Smooth muscle cell (in vitro differentiated cells): ENCODE measurements around the gene CBX5. TPM values are rescaled to one million over a fixed set of nuclear protein-coding genes. Genes with fewer than 3 reads are reported as not detected.
A peak's percentile ranks its signal among the peaks of the same experiment; 100 is the strongest.
"Not testable (repeated sequence)": the region's sequence is repeated elsewhere in the genome, so short reads cannot be mapped to it uniquely, and the experiment has no call there.

Experiments used
- DNase-seq: peaks from one replicate; lab custom pipeline; 2025; ENCODE audit not compliant: unreplicated experiment; lab: John Stamatoyannopoulos, UW
- H2AFZ ChIP-seq: fragments of 200-600 bp; sonication (generic); 2 replicates; pipeline ENCODE4 v1.6.0; 2016; ENCODE audit warnings: antibody characterized with exemption, low read depth, mild to moderate bottlenecking
- H3F3A ChIP-seq: fragments of 200-600 bp; sonication (generic); 2 replicates; pipeline ENCODE4 v1.6.0; 2017; ENCODE audit warnings: antibody characterized with exemption, low read depth
- H3K27ac ChIP-seq: fragments of 200-600 bp; sonication (generic); 2 replicates; pipeline ENCODE4 v1.5.1; 2016; ENCODE audit warnings: low read depth, mild to moderate bottlenecking
- H3K27me3 ChIP-seq: fragments of 200-600 bp; sonication (generic); 2 replicates; pipeline ENCODE4 v1.6.1; 2016; ENCODE audit warnings: low read depth, mild to moderate bottlenecking
- H3K36me3 ChIP-seq: fragments of 200-600 bp; sonication (generic); 2 replicates; pipeline ENCODE4 v1.5.1; 2016; ENCODE audit warnings: low read depth
- H3K4me1 ChIP-seq: fragments of 200-600 bp; sonication (generic); 2 replicates; pipeline ENCODE4 v1.5.1; 2016; ENCODE audit warnings: low read depth
- H3K4me2 ChIP-seq: fragments of 200-600 bp; sonication (generic); 2 replicates; pipeline ENCODE4 v1.6.0; 2016; ENCODE audit warnings: mild to moderate bottlenecking
- H3K4me3 ChIP-seq: fragments of 200-600 bp; sonication (generic); 2 replicates; pipeline ENCODE4 v1.5.1; 2016; ENCODE audit warnings: mild to moderate bottlenecking
- H3K79me2 ChIP-seq: fragments of 200-600 bp; sonication (generic); 2 replicates; pipeline ENCODE4 v1.6.0; 2016; ENCODE audit warnings: low read depth, mild to moderate bottlenecking
- H3K9ac ChIP-seq: fragments of 200-600 bp; sonication (generic); 2 replicates; pipeline ENCODE4 v1.6.0; 2016; ENCODE audit warnings: low read depth
- H3K9me3 ChIP-seq: fragments of 200-600 bp; sonication (generic); replicated peaks from 2 replicates; pipeline ENCODE4 v1.5.1; 2016; ENCODE audit warnings: low read depth
- H4K20me1 ChIP-seq: fragments of 200-600 bp; sonication (generic); 2 replicates; pipeline ENCODE4 v1.6.0; 2016; ENCODE audit warnings: low read depth
- CTCF ChIP-seq: fragments of 200-600 bp; sonication (generic); IDR thresholded peaks from 2 replicates; pipeline ENCODE4 v1.5.1; 2017; ENCODE audit warnings: borderline replicate concordance, mild to moderate bottlenecking, antibody characterized with exemption; ENCODE audit not compliant: insufficient read depth, poor library complexity, severe bottlenecking
- WGBS: methylation state at CpG from one replicate; pipeline ENCODE4 v1.1.7; 2016; ENCODE audit warnings: low lambda C conversion rate; 5-methylcytosine and 5-hydroxymethylcytosine counted together
- polyA plus RNA-seq: library from polyadenylated mRNA; unstranded; fragments of >200 nt; fragmentation: Nextera tagmentation; extraction: Ambion mirVana; gene quantifications from 2 replicates; pipeline ENCODE4 v1.2.1, GENCODE V29; 2016
- total RNA-seq: library from RNA; depleted of rRNA; stranded (reverse); fragments of >200 nt; gene quantifications from 2 replicates; pipeline ENCODE4 v1.2.3, GENCODE V29; 2014

Gene CBX5
- total and polyA plus RNA-seq, 2 experiments from 2014 or later = 26.1 to 67.4 TPM

DNA sequence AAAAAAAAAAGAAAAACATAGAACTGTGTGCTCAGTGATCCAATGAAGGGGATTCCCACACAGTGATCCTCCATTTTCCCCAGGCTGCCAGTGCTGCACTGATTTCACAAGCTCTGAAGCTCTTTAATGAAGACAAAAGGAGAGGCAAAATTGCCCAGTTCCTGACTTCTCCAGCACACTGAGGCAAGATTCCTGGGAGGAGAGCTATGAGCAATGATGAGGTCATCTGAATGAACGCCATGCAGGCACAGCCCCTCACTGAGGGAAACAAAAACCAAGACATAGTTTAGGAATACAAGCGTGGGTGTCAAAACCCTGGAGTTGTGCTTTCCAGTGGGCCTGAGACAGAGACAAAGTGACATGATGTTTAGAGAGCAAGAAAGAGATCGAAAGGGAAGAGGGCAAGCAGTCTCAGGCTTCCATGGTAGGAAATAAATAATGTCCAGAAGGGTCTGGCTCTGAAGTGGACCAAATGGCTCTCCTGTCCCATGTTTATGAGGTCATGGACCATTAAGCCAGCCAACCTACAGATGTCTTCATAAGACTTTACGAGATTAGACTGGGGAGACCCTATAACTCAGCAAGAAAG is 50.2 kb downstream of the CBX5 start:
- Histone ChIP-seq H3K9me3 (no peaks in the 10 kb centered on the region), H3K4me2 (peak overlapping the region; percentile 70), H3F3A (peaks cover 11% of the 10 kb centered on the region), H3K4me1 (peaks cover 2% of the 10 kb centered on the region), H3K9ac (peak overlapping the region; percentile 75), H2AFZ (peak overlapping the region; percentile 46), H3K27me3 (no peaks in the 10 kb centered on the region), H3K36me3 (no peaks in the 10 kb centered on the region), H3K27ac (peak overlapping the region; percentile 93), H4K20me1 (no peaks in the 10 kb centered on the region), H3K4me3 (no peak overlapping the region), H3K79me2 (no peaks in the 10 kb centered on the region)
- 22% methylated on average over 4 of the region's 4 CpGs for WGBS
- DNase-seq = no peak
- TF ChIP-seq CTCF = no peak

GRCh38 chr12:54228471-54228870 is 51.5 kb downstream of the CBX5 start:
- Histone ChIP-seq H3K4me1 (peaks cover 2% of the 10 kb centered on the region), H4K20me1 (no peaks in the 10 kb centered on the region), H3K27ac (no peak overlapping the region), H3K9ac (no peak overlapping the region), H3K4me3 (no peak overlapping the region), H3K4me2 (no peak overlapping the region), H3K36me3 (no peaks in the 10 kb centered on the region), H3K79me2 (no peaks in the 10 kb centered on the region), H3K27me3 (no peaks in the 10 kb centered on the region), H3K9me3 (no peaks in the 10 kb centered on the region), H2AFZ (no peak overlapping the region), H3F3A (peaks cover 11% of the 10 kb centered on the region)
- no peak for TF ChIP-seq CTCF
- no peak for DNase-seq
- 76% methylated on average over 1 of the region's 1 CpG for WGBS

DNA sequence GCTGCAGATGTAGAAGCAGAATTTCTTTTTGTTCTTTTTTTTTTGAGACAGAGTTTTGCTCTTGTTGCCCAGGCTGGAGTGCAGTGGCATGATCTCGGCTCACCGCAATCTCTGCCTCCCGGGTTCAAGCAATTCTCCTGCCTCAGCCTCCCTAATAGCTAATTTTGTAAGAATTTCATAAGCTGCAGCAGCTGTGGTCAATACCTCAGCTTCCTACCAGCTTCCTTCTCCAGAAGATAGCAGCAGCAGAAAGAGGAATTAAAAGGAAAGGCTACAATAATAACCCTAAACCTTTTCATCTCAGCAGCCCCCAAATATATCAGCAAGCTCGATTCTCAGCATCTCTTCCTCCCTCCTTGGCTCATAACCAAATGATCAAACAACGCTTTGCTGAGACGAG is 52.0 kb downstream of the CBX5 start:
- H3K9ac ChIP-seq, H3K9me3 ChIP-seq: not testable (repeated sequence)

GRCh38 chr12:54227376-54227775 is 52.5 kb downstream of the CBX5 start:
- Histone ChIP-seq H3K9me3 (no peaks in the 10 kb centered on the region), H3K36me3 (no peaks in the 10 kb centered on the region), H3F3A (peaks cover 11% of the 10 kb centered on the region), H4K20me1 (no peaks in the 10 kb centered on the region), H3K79me2 (no peaks in the 10 kb centered on the region), H3K4me2 (no peak overlapping the region), H2AFZ (no peak overlapping the region), H3K27me3 (no peaks in the 10 kb centered on the region), H3K4me1 (peaks cover 2% of the 10 kb centered on the region), H3K27ac (no peak overlapping the region), H3K4me3 (no peak overlapping the region), H3K9ac (no peak overlapping the region)
- TF ChIP-seq CTCF = no peak
- DNase-seq = no peak
- WGBS = 78% methylated on average over 4 of the region's 4 CpGs

More for the DNA sequence above, 52.0 kb downstream of the CBX5 start:
- H3K79me2 ChIP-seq, H3K4me1 ChIP-seq, H3K4me3 ChIP-seq, H2AFZ ChIP-seq, H3K27me3 ChIP-seq, H4K20me1 ChIP-seq, H3K4me2 ChIP-seq, H3K36me3 ChIP-seq, H3K27ac ChIP-seq, DNase-seq: not testable (repeated sequence)
- peaks cover 11% of the 10 kb centered on the region for H3F3A ChIP-seq
- WGBS = 93% methylated on average over 6 of the region's 6 CpGs
